Epithelial cell of proximal tubule (primary cell): ENCODE data around the gene MOB3B. TPM values are rescaled to one million over a fixed set of nuclear protein-coding genes. Genes with fewer than 3 reads are reported as not detected.
"Not testable (repeated sequence)": the region's sequence is repeated elsewhere in the genome, so short reads cannot be mapped to it uniquely, and the experiment has no call there.

Source experiments
- DNase-seq: peaks from one replicate; pipeline ENCODE4 v3.0.0-alpha.2; 2011; ENCODE audit warnings: low read depth
- H3K4me3 ChIP-seq: 2 replicates; pipeline ENCODE4 v1.5.1; 2011; ENCODE audit warnings: low read depth, mild to moderate bottlenecking, low read length
- total RNA-seq: library from RNA; depleted of rRNA; stranded (reverse); fragments of >200 nt; gene quantifications from 2 replicates; pipeline ENCODE4 v1.2.3, GENCODE V29; 2015
- TF ChIP-seq, protein P1 (sequence below): conservative IDR thresholded peaks from 2 replicates; pipeline ENCODE4 v1.5.1; 2012; ENCODE audit warnings: low read depth, mild to moderate bottlenecking, low read length

Gene MOB3B
- total RNA-seq, 1 donor from 2014 or later: 2.9 TPM

DNA sequence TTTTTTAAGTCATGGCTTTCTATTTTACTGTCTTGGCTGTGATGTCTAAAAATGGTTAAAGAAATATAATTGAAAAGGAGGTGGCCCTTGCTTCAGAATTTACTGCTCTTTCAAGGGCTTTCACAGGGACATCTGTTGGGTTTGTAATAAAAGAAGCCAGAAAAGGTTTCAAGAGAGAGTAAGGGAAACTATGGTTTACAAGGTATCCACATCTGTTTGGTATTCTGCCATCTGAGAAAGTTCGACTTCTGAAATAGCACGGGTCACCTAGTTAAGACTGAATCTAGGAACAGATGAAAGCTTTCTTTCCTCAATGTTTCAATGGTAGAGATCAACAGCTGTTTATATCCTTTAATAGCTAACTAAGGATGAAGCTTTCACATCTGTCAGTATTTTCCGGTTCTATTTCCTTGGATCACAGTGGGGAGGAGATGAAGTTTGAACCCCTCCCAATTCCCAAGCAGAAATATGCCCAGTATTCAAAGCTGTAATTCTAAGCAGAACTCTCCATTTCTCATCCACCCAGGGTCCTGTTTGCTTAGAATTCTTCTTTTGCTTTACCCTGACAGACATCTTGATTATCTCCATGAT is 78.3 kb downstream of the MOB3B start:
- DNase-seq: no peak
- TF ChIP-seq, protein P1, sequence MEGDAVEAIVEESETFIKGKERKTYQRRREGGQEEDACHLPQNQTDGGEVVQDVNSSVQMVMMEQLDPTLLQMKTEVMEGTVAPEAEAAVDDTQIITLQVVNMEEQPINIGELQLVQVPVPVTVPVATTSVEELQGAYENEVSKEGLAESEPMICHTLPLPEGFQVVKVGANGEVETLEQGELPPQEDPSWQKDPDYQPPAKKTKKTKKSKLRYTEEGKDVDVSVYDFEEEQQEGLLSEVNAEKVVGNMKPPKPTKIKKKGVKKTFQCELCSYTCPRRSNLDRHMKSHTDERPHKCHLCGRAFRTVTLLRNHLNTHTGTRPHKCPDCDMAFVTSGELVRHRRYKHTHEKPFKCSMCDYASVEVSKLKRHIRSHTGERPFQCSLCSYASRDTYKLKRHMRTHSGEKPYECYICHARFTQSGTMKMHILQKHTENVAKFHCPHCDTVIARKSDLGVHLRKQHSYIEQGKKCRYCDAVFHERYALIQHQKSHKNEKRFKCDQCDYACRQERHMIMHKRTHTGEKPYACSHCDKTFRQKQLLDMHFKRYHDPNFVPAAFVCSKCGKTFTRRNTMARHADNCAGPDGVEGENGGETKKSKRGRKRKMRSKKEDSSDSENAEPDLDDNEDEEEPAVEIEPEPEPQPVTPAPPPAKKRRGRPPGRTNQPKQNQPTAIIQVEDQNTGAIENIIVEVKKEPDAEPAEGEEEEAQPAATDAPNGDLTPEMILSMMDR: no peak
- no peak overlapping the region for H3K4me3 ChIP-seq

DNA sequence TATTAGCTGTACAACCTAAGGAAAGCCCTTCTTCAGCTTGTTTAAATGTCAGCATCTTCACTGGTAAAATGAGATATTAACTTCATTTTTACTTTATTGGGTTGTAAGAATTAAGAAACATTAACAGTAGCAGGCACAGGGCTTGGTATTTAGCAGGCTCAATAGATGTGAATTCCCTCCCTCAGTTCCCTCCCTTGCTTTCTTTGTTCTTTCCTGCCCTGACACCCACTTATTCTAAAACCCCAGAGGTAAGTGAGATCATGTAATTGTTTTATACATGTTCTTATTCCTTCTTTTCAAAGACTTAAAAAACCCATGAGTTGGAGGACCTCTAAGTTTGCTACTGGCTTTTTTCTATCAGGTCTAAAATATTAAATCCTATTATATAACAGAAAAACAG is 78.9 kb downstream of the MOB3B start:
- no peak overlapping the region for H3K4me3 ChIP-seq
- TF ChIP-seq, protein P1: no peak
- no peak for DNase-seq

DNA sequence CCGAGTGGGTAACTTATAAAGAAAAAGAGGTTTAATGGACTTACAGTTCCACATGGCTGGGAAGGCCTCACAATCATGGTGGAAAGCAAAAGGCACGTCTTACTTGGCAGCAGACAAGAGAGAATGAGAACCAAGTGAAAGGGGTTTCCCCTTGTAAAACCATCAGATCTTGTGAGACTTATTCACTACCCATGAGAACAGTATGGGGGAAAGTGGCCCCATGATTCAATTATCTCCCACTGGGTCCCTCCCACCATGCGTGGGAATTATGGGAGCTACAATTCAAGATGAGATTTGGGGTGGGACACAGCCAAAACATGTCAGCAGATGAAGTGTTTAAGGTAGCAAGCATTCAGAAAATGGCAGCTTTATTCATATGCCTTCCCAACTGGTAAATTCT is 81.3 kb downstream of the MOB3B start:
- not testable (repeated sequence) for DNase-seq, H3K4me3 ChIP-seq

DNA sequence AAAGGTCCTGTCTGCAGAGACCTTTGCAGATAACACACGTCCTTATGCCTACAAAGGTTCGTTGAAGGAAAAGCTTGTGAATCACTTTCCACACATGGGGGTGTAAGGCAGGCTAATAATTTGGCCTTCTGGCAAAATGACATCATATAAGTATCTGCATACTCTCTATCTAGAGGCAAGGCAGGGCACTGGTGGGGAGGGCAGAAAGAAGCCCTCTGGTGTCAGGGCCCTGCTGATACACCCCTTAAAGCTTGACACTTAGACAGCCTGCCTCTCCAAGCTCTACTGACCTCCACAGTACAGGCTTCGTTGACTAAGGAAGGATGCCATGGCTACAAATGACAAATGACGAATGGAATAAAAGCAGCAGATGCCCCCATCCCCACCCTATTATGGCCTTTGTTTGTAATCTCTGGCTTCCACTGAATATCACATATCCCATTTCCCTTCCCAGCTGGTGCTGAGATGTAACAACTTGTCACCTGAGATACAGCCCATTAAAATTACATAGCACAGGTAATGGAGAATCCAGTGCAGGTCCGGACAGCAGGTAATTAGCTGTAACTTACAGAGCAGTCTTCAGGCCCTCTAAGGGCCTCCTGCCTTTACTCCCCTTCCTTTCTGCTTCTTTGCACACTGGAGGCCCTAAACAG is 82.5 kb downstream of the MOB3B start:
- DNase-seq: no peak
- H3K4me3 ChIP-seq: no peak overlapping the region
- TF ChIP-seq, protein P1: no peak

DNA sequence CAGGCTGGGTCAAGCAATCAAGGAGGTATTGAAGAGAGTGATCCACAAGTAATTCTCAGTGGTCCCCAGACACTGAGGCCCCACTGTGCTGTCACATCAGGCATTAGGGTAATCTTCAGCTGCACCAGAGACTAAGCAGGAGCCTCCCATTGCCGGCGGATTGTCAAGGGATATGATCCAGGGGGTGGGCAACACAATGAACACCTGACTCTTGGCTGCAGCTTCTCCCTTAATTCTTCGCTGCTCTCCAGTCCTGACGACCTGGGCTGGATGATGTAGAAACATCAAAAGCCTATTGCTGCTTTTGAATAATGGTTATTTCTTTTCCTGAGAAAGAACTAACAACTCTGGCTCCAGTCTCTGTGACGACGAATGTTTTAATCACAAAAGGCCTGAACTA is 83.9 kb downstream of the MOB3B start:
- H3K4me3 ChIP-seq: no peak overlapping the region
- TF ChIP-seq, protein P1: no peak
- DNase-seq: no peak

DNA sequence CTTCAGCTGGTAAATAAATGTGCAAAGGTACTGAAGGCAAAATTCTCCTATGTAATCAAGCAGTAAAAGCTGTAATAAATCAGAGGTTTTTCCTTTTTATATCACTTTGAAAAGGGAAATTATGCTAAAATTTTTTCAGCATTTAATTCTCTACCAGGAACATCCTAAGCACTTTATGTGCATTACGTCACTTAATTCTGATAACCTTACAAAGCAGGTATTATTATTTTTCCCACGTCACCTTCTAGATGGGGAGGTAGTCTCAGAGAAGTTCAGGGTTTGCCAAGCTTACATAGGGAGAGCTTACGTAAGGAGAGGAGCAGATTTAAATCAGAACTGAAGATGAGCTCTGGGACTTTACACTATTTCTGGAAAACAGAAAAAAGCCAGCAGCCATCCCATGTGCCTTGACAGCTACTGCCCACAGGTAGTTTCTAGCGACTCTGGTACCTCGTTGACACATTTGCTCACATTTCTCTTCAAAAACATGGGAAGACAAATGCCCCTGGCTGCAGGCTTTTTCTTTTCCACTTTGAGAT is 84.5 kb downstream of the MOB3B start:
- no peak overlapping the region for H3K4me3 ChIP-seq
- TF ChIP-seq, protein P1: no peak
- no peak for DNase-seq

DNA sequence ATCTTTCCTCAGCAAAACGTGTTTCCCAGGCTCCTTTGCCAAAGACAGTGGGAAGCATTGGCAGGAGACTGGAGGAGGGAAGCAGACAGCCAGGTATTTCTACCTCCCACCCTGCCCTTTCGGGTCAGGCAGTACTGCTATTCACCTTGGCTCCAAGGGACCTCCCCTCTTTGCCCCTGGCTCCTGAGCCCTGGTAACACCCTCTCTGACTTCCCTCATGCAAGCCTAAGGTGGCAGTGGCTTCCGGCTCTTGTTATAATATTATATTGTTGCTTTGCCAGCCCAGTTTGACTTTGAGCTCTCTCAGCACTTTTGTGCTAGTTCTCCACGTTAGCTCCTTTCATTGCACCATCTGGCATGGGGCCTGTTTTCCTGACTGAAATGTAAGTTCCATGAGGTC is 87.2 kb downstream of the MOB3B start:
- TF ChIP-seq, protein P1: no peak
- no peak for DNase-seq
- no peak overlapping the region for H3K4me3 ChIP-seq
